Heart left ventricle (tissue), 13 donors: ENCODE results near the gene OS9.
"Not testable (repeated sequence)": the region's sequence is repeated elsewhere in the genome, so short reads cannot be mapped to it uniquely, and the experiment has no call there.

Source experiments
- CTCF ChIP-seq, 12 donors: fragments of 200-600 bp; sonication (generic) in 4 of 12; IDR thresholded peaks; one replicate each; pipeline versions ENCODE4 v1.5.0 to v1.8.0; 2018 to 2022; ENCODE audit warnings: antibody characterized with exemption in 12 of 12, mild to moderate bottlenecking in 5 of 12
- POLR2A ChIP-seq, 2 donors: fragments of 450-650 bp; IDR thresholded peaks; one replicate each; pipeline ENCODE4 v1.6.1; 2017; ENCODE audit warnings: antibody characterized with exemption in 2 of 2, mild to moderate bottlenecking in 2 of 2, moderate library complexity in 2 of 2
- donor health status: ischemic (EF 13 %, LVEDD 7.1; RV severe dilation, severe dysfunction).
- donor health status: DM: no; HTN: yes; CAD: no.
- donor health status: DM: no; HTN: no; CAD: no.
- donor health status: ischemic (EF 25% LVEDD 6.9; RV normal size, moderate dysfunction).
- donor health status: ischemic (EF 25% LVEDD 5.7; RV mildly dilated, moderate dysfunction).
- donor health status: ischemic (EF 35%, LVEDD 5.7; RV mildly dilated, moderate dysfunction).
- donor health status: nonischemic (EF 11% LVEDD 7.7; RV severe dilation, severe dysfunction).
- donor health status: DM: yes; HTN: yes; CAD: no.
- donor health status: PGD.
- donor health status: ischemic (EF 29% LVEDD 5.4; RV normal size, mild dysfunction).
- donor health status: nonischemic (EF 23%, LVEDD 6.1; RV moderate dilation, normal function).

- TF ChIP-seq POLR2A, CTCF (IDR thresholded peaks at IDR 0.05): not testable (repeated sequence)
Observed at GRCh38 chr12:57715036-57715748, 21.3 kb downstream of the OS9 start.
